HepG2 (cell line): ENCODE measurements around the gene SGSM1. TPM values are rescaled to one million over a fixed set of nuclear protein-coding genes. Genes with fewer than 3 reads are reported as not detected.

Source experiments
- ARID2 ChIP-seq: sonication (generic); formaldehyde crosslinking; IDR thresholded peaks from 2 replicates; pipeline ENCODE4 v1.8.1; 2022; ENCODE audit warnings: mild to moderate bottlenecking, missing genetic modification reagents, borderline replicate concordance
- ARID3A ChIP-seq: IDR thresholded peaks from 2 replicates; pipeline ENCODE4 v1.6.1; 2012; ENCODE audit warnings: low read depth, low read length, improper control_type of control experiment
- BHLHE40 ChIP-seq: IDR thresholded peaks from 2 replicates; pipeline ENCODE4 v1.6.1; 2011; ENCODE audit warnings: low read length, improper control_type of control experiment
- TAF15 ChIP-seq: fragments of 200-400 bp; formaldehyde crosslinking; IDR thresholded peaks from one replicate; pipeline ENCODE4 v1.6.1; 2018; ENCODE audit warnings: mild to moderate bottlenecking, low read depth, low read length; ENCODE audit not compliant: poor library complexity, severe bottlenecking
- USF2 ChIP-seq, 2 experiments: sonication (generic) in 1 of 2; formaldehyde crosslinking in 1 of 2; IDR thresholded peaks; 2 replicates each; pipeline versions ENCODE4 v1.5.1 to v1.6.1; 2011 to 2020; ENCODE audit warnings: borderline replicate concordance in 1 of 2, low read depth in 1 of 2, low read length in 1 of 2, mild to moderate bottlenecking in 1 of 2, missing genetic modification reagents in 1 of 2, moderate library complexity in 1 of 2
- ZBTB14 ChIP-seq: sonication (generic); formaldehyde crosslinking; IDR thresholded peaks from 2 replicates; pipeline ENCODE4 v1.4.0; 2020; ENCODE audit warnings: missing genetic modification reagents
- ZSCAN12 ChIP-seq: sonication (generic); formaldehyde crosslinking; IDR thresholded peaks from 2 replicates; pipeline ENCODE4 v1.9.0; 2021; ENCODE audit warnings: mild to moderate bottlenecking, missing genetic modification reagents
- polyA plus RNA-seq, 8 experiments: library from polyadenylated mRNA; depleted of rRNA in 3 of 8; stranded (reverse) in 7 of 8; unstranded in 1 of 8; fragments of >200 nt; fragmentation: Illumina TruSeq in 4 of 8; extraction: Trizol in 4 of 8; gene quantifications; 2 replicates each; pipeline versions ENCODE4 v1.2.1 to v1.2.3, GENCODE V29; 2011 to 2016; ENCODE audit warnings: low read depth in 4 of 8, missing spikeins in 1 of 8, mixed read lengths in 1 of 8; ENCODE audit not compliant: insufficient read depth in 1 of 8
- total RNA-seq, 5 experiments: library from RNA; depleted of rRNA; stranded (reverse); fragments of >200 nt; fragmentation: Illumina TruSeq; extraction: Trizol; gene quantifications; 2 replicates each; pipeline ENCODE4 v1.2.3, GENCODE V29; 2016; ENCODE audit warnings: low read depth in 1 of 5
- TF ChIP-seq, protein P1 (sequence below), 2 experiments: fragments of 450-650 bp in 1 of 2; sonication (generic) in 1 of 2; formaldehyde crosslinking in 1 of 2; IDR thresholded peaks; 2 replicates each; pipeline versions ENCODE4 v1.6.1 to v1.8.0; 2016 to 2022; ENCODE audit warnings: antibody characterized with exemption in 1 of 2, mild to moderate bottlenecking in 1 of 2, missing genetic modification reagents in 1 of 2

SGSM1 gene
- total and polyA plus RNA-seq, 2 of the 13 experiments (the other 11 are each of a cell fraction or from before 2014, with no cell fraction given): 0.07 TPM; not detected in 1

- TF ChIP-seq ZBTB14 (CRISPR knock-in tag) (peak; percentile 12), ZSCAN12 (CRISPR knock-in tag) (0 out of 2 replicates have a peak, but pooled peaks have one; percentile 50), ARID2 (peak; percentile 71; the same call in 1 of the 2 replicates), ARID3A (no peak), TAF15 (peak; percentile 1), BHLHE40 (peak; percentile 84; the same call in 1 of the 2 replicates), USF2 (IDR thresholded peaks at IDR 0.05; ENCODE audit: low read depth, low read length) (peak; percentile 65), USF2 (CRISPR knock-in tag; IDR thresholded peaks at IDR 0.05; ENCODE audit: borderline replicate concordance) (peak; percentile 79; the same call in 1 of the 2 replicates)
- TF ChIP-seq, protein P1, sequence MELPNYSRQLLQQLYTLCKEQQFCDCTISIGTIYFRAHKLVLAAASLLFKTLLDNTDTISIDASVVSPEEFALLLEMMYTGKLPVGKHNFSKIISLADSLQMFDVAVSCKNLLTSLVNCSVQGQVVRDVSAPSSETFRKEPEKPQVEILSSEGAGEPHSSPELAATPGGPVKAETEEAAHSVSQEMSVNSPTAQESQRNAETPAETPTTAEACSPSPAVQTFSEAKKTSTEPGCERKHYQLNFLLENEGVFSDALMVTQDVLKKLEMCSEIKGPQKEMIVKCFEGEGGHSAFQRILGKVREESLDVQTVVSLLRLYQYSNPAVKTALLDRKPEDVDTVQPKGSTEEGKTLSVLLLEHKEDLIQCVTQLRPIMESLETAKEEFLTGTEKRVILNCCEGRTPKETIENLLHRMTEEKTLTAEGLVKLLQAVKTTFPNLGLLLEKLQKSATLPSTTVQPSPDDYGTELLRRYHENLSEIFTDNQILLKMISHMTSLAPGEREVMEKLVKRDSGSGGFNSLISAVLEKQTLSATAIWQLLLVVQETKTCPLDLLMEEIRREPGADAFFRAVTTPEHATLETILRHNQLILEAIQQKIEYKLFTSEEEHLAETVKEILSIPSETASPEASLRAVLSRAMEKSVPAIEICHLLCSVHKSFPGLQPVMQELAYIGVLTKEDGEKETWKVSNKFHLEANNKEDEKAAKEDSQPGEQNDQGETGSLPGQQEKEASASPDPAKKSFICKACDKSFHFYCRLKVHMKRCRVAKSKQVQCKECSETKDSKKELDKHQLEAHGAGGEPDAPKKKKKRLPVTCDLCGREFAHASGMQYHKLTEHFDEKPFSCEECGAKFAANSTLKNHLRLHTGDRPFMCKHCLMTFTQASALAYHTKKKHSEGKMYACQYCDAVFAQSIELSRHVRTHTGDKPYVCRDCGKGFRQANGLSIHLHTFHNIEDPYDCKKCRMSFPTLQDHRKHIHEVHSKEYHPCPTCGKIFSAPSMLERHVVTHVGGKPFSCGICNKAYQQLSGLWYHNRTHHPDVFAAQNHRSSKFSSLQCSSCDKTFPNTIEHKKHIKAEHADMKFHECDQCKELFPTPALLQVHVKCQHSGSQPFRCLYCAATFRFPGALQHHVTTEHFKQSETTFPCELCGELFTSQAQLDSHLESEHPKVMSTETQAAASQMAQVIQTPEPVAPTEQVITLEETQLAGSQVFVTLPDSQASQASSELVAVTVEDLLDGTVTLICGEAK (IDR thresholded peaks at IDR 0.05): no peak
- TF ChIP-seq, protein P1 (CRISPR knock-in tag; IDR thresholded peaks at IDR 0.05): peak; percentile 78
These were observed 146.9 kb downstream of the SGSM1 start (continued) for GRCh38 chr22:24952837-24953383.
